Tibial nerve (tissue), 4 donors: ENCODE data around the gene ABCA4. TPM values are rescaled to one million over a fixed set of nuclear protein-coding genes. Genes with fewer than 3 reads are reported as not detected.

Experiments
- DNase-seq, 2 donors: peaks; one replicate each; pipeline ENCODE4 v3.0.0-alpha.2; 2019; ENCODE audit warnings: low spot score in 2 of 2
- H3K27ac ChIP-seq, 4 donors: fragments of 200-600 bp; sonication (generic) in 3 of 4; one replicate each; pipeline ENCODE4 v1.5.1; 2017 to 2019; ENCODE audit warnings: mild to moderate bottlenecking in 1 of 4
- H3K27me3 ChIP-seq, 2 donors: fragments of 200-600 bp; sonication (generic) in 1 of 2; one replicate each; pipeline versions ENCODE4 v1.5.1 to v1.6.0; 2017 to 2019
- H3K36me3 ChIP-seq, 3 donors: fragments of 200-600 bp; sonication (generic); one replicate each; pipeline ENCODE4 v1.5.1; 2018 to 2019
- H3K4me1 ChIP-seq, 4 donors: fragments of 200-600 bp; sonication (generic) in 3 of 4; one replicate each; pipeline ENCODE4 v1.5.1; 2017 to 2019
- H3K4me3 ChIP-seq, 4 donors: fragments of 200-600 bp; sonication (generic) in 3 of 4; one replicate each; pipeline ENCODE4 v1.5.1; 2017 to 2019; ENCODE audit warnings: mild to moderate bottlenecking in 1 of 4, moderate library complexity in 1 of 4
- H3K9me3 ChIP-seq, 4 donors: fragments of 200-600 bp; sonication (generic) in 3 of 4; one replicate each; pipeline ENCODE4 v1.5.1; 2017 to 2019
- EP300 ChIP-seq, 2 donors: sonication (generic); formaldehyde crosslinking; IDR thresholded peaks; one replicate each; pipeline ENCODE4 v1.6.1; 2017; ENCODE audit warnings: antibody characterized with exemption in 2 of 2, mild to moderate bottlenecking in 1 of 2
- POLR2A ChIP-seq, 2 donors: fragments of 450-650 bp; IDR thresholded peaks; one replicate each; pipeline ENCODE4 v1.6.1; 2017; ENCODE audit warnings: antibody characterized with exemption in 2 of 2, mild to moderate bottlenecking in 2 of 2, moderate library complexity in 2 of 2
- WGBS, 2 donors: methylation state at CpG; one replicate each; pipeline ENCODE4 v1.1.5; 2018; 5-methylcytosine and 5-hydroxymethylcytosine counted together
- total RNA-seq, 4 donors: library from RNA; depleted of rRNA; stranded (reverse); fragments of >200 nt; gene quantifications; one replicate each; pipeline ENCODE4 v1.1.0, GENCODE V29; 2016
- TF ChIP-seq, protein P1 (sequence below), 5 experiments: fragments of 200-600 bp in 3 of 5; fragments of 450-650 bp in 2 of 5; sonication (generic) in 3 of 5; IDR thresholded peaks; one replicate each; pipeline ENCODE4 v1.5.1; 2016 to 2019; ENCODE audit warnings: antibody characterized with exemption in 5 of 5, mild to moderate bottlenecking in 3 of 5, moderate library complexity in 2 of 5

Gene ABCA4
- total RNA-seq, 4 donors from 2014 or later = 0.20 to 0.21 TPM; not detected in 2

DNA sequence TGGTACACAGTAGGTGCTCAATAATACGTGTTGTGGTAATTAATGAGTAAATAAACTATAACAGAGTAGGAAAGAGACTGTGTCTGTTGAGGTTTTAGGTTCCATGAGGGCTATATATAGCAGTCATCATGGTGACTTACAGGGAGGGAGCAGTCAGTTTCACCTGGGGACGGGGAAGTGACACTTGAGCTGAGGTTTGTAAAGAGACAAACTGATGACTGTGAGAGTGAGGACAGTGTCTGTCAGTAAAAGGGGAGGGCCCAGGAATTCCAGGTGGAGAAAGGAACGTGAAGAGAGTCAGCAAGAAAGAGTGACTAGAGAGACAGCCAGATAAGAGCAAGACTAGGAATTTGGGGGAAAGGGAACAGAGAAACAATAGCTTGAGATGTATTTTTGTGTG lies 30.2 kb downstream of the ABCA4 start:
- Histone ChIP-seq H3K9me3 (no peaks in the 10 kb centered on the region), H3K4me3 (no peak overlapping the region), H3K27ac (no peak overlapping the region), H3K36me3 (no peaks in the 10 kb centered on the region), H3K27me3 (no peaks in the 10 kb centered on the region), H3K4me1 (peaks cover 0 to 44% (median 31%) of the 10 kb centered on the region in 4 donors)
- WGBS, 2 donors = 83 to 86% methylated on average over 3 of the region's 3 CpGs
- no peak for DNase-seq
- TF ChIP-seq, protein P1, sequence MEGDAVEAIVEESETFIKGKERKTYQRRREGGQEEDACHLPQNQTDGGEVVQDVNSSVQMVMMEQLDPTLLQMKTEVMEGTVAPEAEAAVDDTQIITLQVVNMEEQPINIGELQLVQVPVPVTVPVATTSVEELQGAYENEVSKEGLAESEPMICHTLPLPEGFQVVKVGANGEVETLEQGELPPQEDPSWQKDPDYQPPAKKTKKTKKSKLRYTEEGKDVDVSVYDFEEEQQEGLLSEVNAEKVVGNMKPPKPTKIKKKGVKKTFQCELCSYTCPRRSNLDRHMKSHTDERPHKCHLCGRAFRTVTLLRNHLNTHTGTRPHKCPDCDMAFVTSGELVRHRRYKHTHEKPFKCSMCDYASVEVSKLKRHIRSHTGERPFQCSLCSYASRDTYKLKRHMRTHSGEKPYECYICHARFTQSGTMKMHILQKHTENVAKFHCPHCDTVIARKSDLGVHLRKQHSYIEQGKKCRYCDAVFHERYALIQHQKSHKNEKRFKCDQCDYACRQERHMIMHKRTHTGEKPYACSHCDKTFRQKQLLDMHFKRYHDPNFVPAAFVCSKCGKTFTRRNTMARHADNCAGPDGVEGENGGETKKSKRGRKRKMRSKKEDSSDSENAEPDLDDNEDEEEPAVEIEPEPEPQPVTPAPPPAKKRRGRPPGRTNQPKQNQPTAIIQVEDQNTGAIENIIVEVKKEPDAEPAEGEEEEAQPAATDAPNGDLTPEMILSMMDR (IDR thresholded peaks at IDR 0.05) = no peak
- no peak for TF ChIP-seq EP300 (IDR thresholded peaks at IDR 0.05)
- TF ChIP-seq POLR2A (IDR thresholded peaks at IDR 0.05) = no peak

DNA sequence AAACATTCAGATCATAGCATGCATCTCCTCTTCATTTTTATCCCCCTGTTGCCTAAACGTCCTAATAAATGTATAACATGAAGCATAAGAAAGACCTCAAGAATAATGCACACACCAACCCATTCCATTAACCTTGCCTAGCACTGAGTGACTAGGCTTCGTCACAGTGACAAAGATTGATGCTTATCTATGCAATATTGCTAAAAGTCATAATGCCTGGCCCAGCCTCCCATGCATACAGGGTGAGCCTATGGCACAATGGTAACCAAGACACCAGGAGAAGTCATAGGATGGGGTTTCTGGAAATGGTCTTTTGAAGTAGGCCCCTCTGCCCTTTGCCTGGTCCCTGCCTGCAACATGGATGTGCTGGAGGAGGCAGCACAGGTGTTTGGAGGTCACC lies 33.8 kb downstream of the ABCA4 start:
- Histone ChIP-seq H3K36me3 (no peaks in the 10 kb centered on the region), H3K27me3 (no peaks in the 10 kb centered on the region), H3K27ac (no peak overlapping the region), H3K9me3 (no peaks in the 10 kb centered on the region), H3K4me3 (no peak overlapping the region), H3K4me1 (peaks cover 0 to 9% (median 4%) of the 10 kb centered on the region in 4 donors)
- no peak for DNase-seq
- WGBS, 2 donors = 87 to 91% methylated on average over 2 of the region's 2 CpGs
- TF ChIP-seq, protein P1 (IDR thresholded peaks at IDR 0.05) = no peak
- TF ChIP-seq POLR2A (IDR thresholded peaks at IDR 0.05) (no peak), EP300 (IDR thresholded peaks at IDR 0.05) (no peak)

DNA sequence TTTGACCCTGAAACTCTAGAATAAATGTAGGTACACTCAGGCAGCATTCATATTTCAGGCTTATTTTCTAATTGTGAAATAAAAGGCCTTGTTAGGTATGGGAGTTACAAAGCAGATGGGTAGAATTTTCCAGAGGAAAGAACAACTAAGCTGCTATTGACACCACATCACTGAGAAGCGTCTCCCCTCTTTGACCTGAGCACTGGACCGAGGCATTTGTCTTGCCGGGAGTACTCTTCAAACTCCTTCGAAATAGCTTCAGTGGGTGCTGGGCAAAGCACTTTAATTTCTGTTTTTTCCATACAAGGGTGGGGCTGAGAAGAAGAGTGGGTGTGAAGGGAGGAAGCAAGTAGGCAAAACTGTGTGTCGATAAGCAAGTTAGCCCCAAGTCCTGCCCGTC lies 36.4 kb downstream of the ABCA4 start:
- no peak overlapping the region for H3K4me3 ChIP-seq
- no peaks in the 10 kb centered on the region for H3K36me3 ChIP-seq
- no peaks in the 10 kb centered on the region for H3K27me3 ChIP-seq
- H3K27ac ChIP-seq = no peak overlapping the region
- WGBS, 2 donors = 57 to 76% methylated on average over 6 of the region's 6 CpGs
- DNase-seq = no peak
- TF ChIP-seq EP300 (IDR thresholded peaks at IDR 0.05) = no peak
- no peak for TF ChIP-seq POLR2A (IDR thresholded peaks at IDR 0.05)
- TF ChIP-seq, protein P1 (IDR thresholded peaks at IDR 0.05) = no peak
- no peaks in the 10 kb centered on the region for H3K9me3 ChIP-seq
- H3K4me1 ChIP-seq = peaks cover 0 to 8% (median 0%) of the 10 kb centered on the region in 4 donors

DNA sequence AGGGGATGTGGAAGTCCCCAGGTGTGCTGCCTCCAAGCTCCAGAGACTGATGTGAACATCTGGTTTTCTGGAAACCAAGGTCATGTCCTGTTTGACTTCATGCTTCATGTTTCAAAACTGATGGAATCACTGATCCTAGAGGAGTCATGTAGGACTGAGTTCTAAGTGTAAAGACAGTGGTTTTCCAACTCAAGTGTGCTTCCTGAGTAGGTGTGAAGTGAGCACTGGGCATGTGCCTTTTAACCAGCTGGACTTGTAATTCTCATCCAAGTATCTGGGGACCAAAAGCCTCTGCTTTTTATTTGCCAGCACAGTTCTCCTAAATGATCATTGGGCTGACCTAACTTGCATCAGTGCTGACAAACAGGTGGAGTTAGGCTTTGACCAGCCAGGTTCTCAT lies 36.9 kb downstream of the ABCA4 start:
- no peaks in the 10 kb centered on the region for H3K27me3 ChIP-seq
- DNase-seq = no peak
- TF ChIP-seq, protein P1 (IDR thresholded peaks at IDR 0.05) = no peak
- TF ChIP-seq POLR2A (IDR thresholded peaks at IDR 0.05) (no peak), EP300 (IDR thresholded peaks at IDR 0.05) (no peak)
- H3K4me1 ChIP-seq = peaks cover 0 to 8% (median 0%) of the 10 kb centered on the region in 4 donors
- no peak overlapping the region for H3K4me3 ChIP-seq
- H3K36me3 ChIP-seq = no peaks in the 10 kb centered on the region
- no peaks in the 10 kb centered on the region for H3K9me3 ChIP-seq
- H3K27ac ChIP-seq = no peak overlapping the region

DNA sequence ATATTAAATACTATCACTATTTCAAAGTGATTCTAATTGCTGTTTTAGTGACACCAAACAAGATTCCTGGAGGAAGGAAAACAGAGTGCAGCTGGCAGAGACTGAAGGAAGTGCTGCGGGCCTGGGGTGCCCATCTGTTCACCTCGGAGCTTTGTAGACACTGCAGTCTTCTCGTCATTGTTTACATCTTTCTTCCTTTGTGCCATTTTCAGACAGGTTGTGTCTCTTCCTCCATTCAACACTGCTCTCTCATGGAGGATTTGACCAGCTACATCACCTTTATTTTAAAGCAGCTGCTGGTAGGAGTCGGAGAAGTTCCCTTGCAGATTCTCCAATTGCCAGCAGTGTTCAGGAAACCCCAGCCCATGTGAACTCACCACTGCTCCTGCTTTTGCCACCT lies 37.3 kb downstream of the ABCA4 start:
- no peak overlapping the region for H3K4me3 ChIP-seq
- WGBS, 2 donors = 56 to 59% methylated on average over 4 of the region's 4 CpGs
- H3K9me3 ChIP-seq = no peaks in the 10 kb centered on the region
- TF ChIP-seq POLR2A (IDR thresholded peaks at IDR 0.05) (no peak), EP300 (IDR thresholded peaks at IDR 0.05) (no peak)
- TF ChIP-seq, protein P1 (IDR thresholded peaks at IDR 0.05) = no peak
- no peak overlapping the region for H3K27ac ChIP-seq
- H3K4me1 ChIP-seq = peaks cover 0 to 12% (median 0%) of the 10 kb centered on the region in 4 donors
- no peaks in the 10 kb centered on the region for H3K36me3 ChIP-seq
- no peak for DNase-seq
- no peaks in the 10 kb centered on the region for H3K27me3 ChIP-seq
